ENCODE results near the gene PRDM16. TPM values are rescaled to one million over a fixed set of nuclear protein-coding genes. Genes with fewer than 3 reads are reported as not detected.

PRDM16 gene
- total RNA-seq, 1 experiment from 2014 or later: 6.1 TPM

- Histone ChIP-seq H3K4me1 (ENCODE audit: control insufficient read depth in 1 of 2, insufficient read depth in 2 of 2, low read length in 2 of 2) (no peaks in the 10 kb centered on the region), H3K4me2 (ENCODE audit: low read length) (no peak overlapping the region), H3K79me2 (ENCODE audit: insufficient read depth, low read length) (no peaks in the 10 kb centered on the region), H2AFZ (ENCODE audit: low read depth, low read length, poor library complexity, severe bottlenecking) (no peak overlapping the region), H3K36me3 (ENCODE audit: control insufficient read depth in 1 of 2, insufficient read depth in 2 of 2, low read length in 2 of 2) (no peaks in the 10 kb centered on the region), H4K20me1 (ENCODE audit: insufficient read depth) (no peaks in the 10 kb centered on the region), H3K9me2 (ENCODE audit: insufficient read depth) (no peaks in the 10 kb centered on the region), H3K27me3 (ENCODE audit: insufficient read depth, low read length) (no peaks in the 10 kb centered on the region), H3K9ac (ENCODE audit: low read length) (no peak overlapping the region), H3K9me3 (ENCODE audit: control insufficient read depth in 1 of 2, insufficient read depth in 1 of 2, low read depth in 1 of 2, low read length in 2 of 2) (no peaks in the 10 kb centered on the region), H3K27ac (ENCODE audit: low read depth, low read length) (no peak overlapping the region), H3K4me3 (replicated peaks in 1 of 2; ENCODE audit: low read depth in 1 of 2, low read length in 2 of 2) (no peak overlapping the region)
- TF ChIP-seq JUND (IDR thresholded peaks at IDR 0.05) (no peak), CEBPB (IDR thresholded peaks at IDR 0.05; ENCODE audit: low read depth) (no peak)
- BruUV-seq (replicated peaks): no TSS peak
- ATAC-seq (no peak), DNase-seq (ENCODE audit: low read depth, low spot score) (no peak)
- CTCF ChIA-PET: no interaction called here
- intact Hi-C loops (cut with micrococcal nuclease): no loop called here
- RAD21 ChIA-PET (ENCODE audit: low non-redundant PET in 1 of 2, low total read pairs in 2 of 2, uncharacterized antibody in 2 of 2, unreplicated experiment in 2 of 2): no interaction called here
- POLR2A ChIA-PET: no interaction called here
These were observed 367.4 kb downstream of the PRDM16 start for GRCh38 chr1:3436451-3436850.

- ChIA-PET RAD21 (ENCODE audit: low non-redundant PET in 1 of 2, low total read pairs in 2 of 2, uncharacterized antibody in 2 of 2, unreplicated experiment in 2 of 2) (no interaction called here), CTCF (no interaction called here), POLR2A (no interaction called here)
- H3K4me2 ChIP-seq (ENCODE audit: low read length): no peak overlapping the region
- H3K36me3 ChIP-seq (ENCODE audit: control insufficient read depth in 1 of 2, insufficient read depth in 2 of 2, low read length in 2 of 2): no peaks in the 10 kb centered on the region
- no peak overlapping the region for H3K9ac ChIP-seq (ENCODE audit: low read length)
- DNase-seq (ENCODE audit: low read depth, low spot score) (no peak), ATAC-seq (no peak)
- H3K79me2 ChIP-seq (ENCODE audit: insufficient read depth, low read length): no peaks in the 10 kb centered on the region
- no TSS peak for BruUV-seq (replicated peaks)
- no peaks in the 10 kb centered on the region for H4K20me1 ChIP-seq (ENCODE audit: insufficient read depth)
- intact Hi-C loops (cut with micrococcal nuclease): no loop called here
- H3K4me3 ChIP-seq (replicated peaks in 1 of 2; ENCODE audit: low read depth in 1 of 2, low read length in 2 of 2): no peak overlapping the region
- no peak overlapping the region for H3K27ac ChIP-seq (ENCODE audit: low read depth, low read length)
- peaks cover 2% of the 10 kb centered on the region; the same call in 1 of the 2 replicates for H3K27me3 ChIP-seq (ENCODE audit: insufficient read depth, low read length)
- H2AFZ ChIP-seq (ENCODE audit: low read depth, low read length, poor library complexity, severe bottlenecking): no peak overlapping the region
- no peaks in the 10 kb centered on the region for H3K4me1 ChIP-seq (ENCODE audit: control insufficient read depth in 1 of 2, insufficient read depth in 2 of 2, low read length in 2 of 2)
- no peaks in the 10 kb centered on the region for H3K9me3 ChIP-seq (ENCODE audit: control insufficient read depth in 1 of 2, insufficient read depth in 1 of 2, low read depth in 1 of 2, low read length in 2 of 2)
- no peaks in the 10 kb centered on the region for H3K9me2 ChIP-seq (ENCODE audit: insufficient read depth)
- TF ChIP-seq ZFX (IDR thresholded peaks at IDR 0.05) (no peak), EZH2 (IDR thresholded peaks at IDR 0.05) (no peak), SP1 (IDR thresholded peaks at IDR 0.05; ENCODE audit: low read depth) (no peak), CEBPB (IDR thresholded peaks at IDR 0.05; ENCODE audit: low read depth) (no peak), EZH2phosphoT487 (IDR thresholded peaks at IDR 0.05; ENCODE audit: borderline replicate concordance) (no peak), TCF7L2 (IDR thresholded peaks at IDR 0.05; ENCODE audit: borderline replicate concordance, extremely low read depth, insufficient read depth, insufficient read length) (no peak), SRF (IDR thresholded peaks at IDR 0.05; ENCODE audit: low read depth) (no peak), JUND (IDR thresholded peaks at IDR 0.05) (no peak), ELF1 (IDR thresholded peaks at IDR 0.05; ENCODE audit: borderline replicate concordance, low read depth) (no peak), CBX3 (IDR thresholded peaks at IDR 0.05; ENCODE audit: low read depth) (no peak), POLR2AphosphoS5 (IDR thresholded peaks at IDR 0.05; ENCODE audit: low read depth, low read length) (no peak), YY1 (IDR thresholded peaks at IDR 0.05; ENCODE audit: extremely low read depth, insufficient replicate concordance, low read depth, low read length) (no peak), FOSL1 (IDR thresholded peaks at IDR 0.05; ENCODE audit: low read depth) (no peak), ATF3 (IDR thresholded peaks at IDR 0.05) (no peak), EGR1 (IDR thresholded peaks at IDR 0.05; ENCODE audit: low read depth) (no peak), SIN3A (IDR thresholded peaks at IDR 0.05; ENCODE audit: low read depth) (no peak)
These were observed 367.9 kb downstream of the PRDM16 start for GRCh38 chr1:3436901-3437300.
